Neural crest cell (in vitro differentiated cells): ENCODE measurements around the gene CCNK. TPM values are rescaled to one million over a fixed set of nuclear protein-coding genes. Genes with fewer than 3 reads are reported as not detected.

ENCODE experiments used
- DNase-seq: peaks from one replicate; pipeline ENCODE4 v3.0.0; 2021; ENCODE audit warnings: low read depth, mixed read lengths, low spot score
- H3K27ac Mint-ChIP-seq: one replicate; pipeline ENCODE4 v1.8.0; 2021; ENCODE audit warnings: mild to moderate bottlenecking, mixed read lengths; ENCODE audit not compliant: unreplicated experiment
- H3K27me3 Mint-ChIP-seq: 2 replicates; pipeline ENCODE4 v1.8.0; 2021; ENCODE audit warnings: low read depth, mild to moderate bottlenecking, mixed read lengths
- H3K36me3 Mint-ChIP-seq: 2 replicates; pipeline ENCODE4 v1.8.0; 2021; ENCODE audit warnings: low read depth, mild to moderate bottlenecking, mixed read lengths
- H3K4me1 Mint-ChIP-seq: 2 replicates; pipeline ENCODE4 v1.8.0; 2021; ENCODE audit warnings: mixed read lengths
- H3K4me3 Mint-ChIP-seq: one replicate; pipeline ENCODE4 v1.8.0; 2021; ENCODE audit warnings: mild to moderate bottlenecking, mixed read lengths
- H3K9me3 Mint-ChIP-seq: 2 replicates; pipeline ENCODE4 v1.8.0; 2021; ENCODE audit warnings: mixed read lengths
- CTCF ChIP-seq: fragments of 200-600 bp; sonication (generic); conservative IDR thresholded peaks from 2 replicates; pipeline ENCODE4 v1.5.0; 2021; ENCODE audit warnings: antibody characterized with exemption, mild to moderate bottlenecking
- total RNA-seq: library from RNA; stranded (reverse); gene quantifications from 2 replicates; pipeline ENCODE4 v1.2.1, GENCODE V29; 2021

Gene CCNK
- total RNA-seq, 1 donor from 2014 or later: 69.6 TPM

DNA sequence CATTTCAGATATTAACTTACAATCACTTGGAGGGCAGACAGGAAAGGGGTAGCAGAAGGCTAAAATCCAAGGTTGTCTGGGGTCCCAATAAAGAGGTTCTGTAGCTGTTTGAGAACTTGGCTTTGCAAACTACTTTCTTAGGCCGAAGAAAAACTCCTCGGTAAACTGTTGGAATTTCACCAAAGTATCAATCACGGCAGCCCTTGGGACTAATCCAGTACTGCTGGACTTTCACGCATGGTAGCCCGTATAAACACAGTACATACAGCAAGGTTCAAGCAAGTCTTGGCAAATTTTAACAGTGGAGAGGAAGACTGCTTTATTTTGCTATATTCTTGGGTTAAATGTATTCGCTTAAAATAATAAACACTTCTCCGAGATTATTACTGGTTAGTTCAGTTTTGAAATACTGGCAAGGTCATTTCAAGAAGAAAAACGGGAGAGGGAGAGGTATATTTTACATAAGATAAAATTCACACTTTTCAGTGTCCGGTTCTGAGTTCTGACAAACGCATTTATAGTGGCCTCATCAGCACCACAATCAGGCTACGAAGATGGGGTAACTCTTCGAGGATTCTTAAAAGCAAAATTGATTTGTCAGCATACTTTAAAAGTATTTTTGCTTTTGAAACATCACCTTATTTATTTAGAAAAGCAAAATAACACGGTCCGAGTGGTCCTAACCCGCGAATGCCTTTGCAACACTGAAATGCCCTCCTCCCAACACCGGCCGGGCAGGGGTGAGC, 1.9 kb upstream of the CCNK start:
- Mint-ChIP-seq H3K4me3 (peak overlapping the region; percentile 94), H3K9me3 (no peaks in the 10 kb centered on the region), H3K27ac (no peak overlapping the region), H3K36me3 (no peaks in the 10 kb centered on the region), H3K27me3 (no peaks in the 10 kb centered on the region), H3K4me1 (peaks cover 43% of the 10 kb centered on the region)
- DNase-seq: no peak
- no peak for TF ChIP-seq CTCF

DNA sequence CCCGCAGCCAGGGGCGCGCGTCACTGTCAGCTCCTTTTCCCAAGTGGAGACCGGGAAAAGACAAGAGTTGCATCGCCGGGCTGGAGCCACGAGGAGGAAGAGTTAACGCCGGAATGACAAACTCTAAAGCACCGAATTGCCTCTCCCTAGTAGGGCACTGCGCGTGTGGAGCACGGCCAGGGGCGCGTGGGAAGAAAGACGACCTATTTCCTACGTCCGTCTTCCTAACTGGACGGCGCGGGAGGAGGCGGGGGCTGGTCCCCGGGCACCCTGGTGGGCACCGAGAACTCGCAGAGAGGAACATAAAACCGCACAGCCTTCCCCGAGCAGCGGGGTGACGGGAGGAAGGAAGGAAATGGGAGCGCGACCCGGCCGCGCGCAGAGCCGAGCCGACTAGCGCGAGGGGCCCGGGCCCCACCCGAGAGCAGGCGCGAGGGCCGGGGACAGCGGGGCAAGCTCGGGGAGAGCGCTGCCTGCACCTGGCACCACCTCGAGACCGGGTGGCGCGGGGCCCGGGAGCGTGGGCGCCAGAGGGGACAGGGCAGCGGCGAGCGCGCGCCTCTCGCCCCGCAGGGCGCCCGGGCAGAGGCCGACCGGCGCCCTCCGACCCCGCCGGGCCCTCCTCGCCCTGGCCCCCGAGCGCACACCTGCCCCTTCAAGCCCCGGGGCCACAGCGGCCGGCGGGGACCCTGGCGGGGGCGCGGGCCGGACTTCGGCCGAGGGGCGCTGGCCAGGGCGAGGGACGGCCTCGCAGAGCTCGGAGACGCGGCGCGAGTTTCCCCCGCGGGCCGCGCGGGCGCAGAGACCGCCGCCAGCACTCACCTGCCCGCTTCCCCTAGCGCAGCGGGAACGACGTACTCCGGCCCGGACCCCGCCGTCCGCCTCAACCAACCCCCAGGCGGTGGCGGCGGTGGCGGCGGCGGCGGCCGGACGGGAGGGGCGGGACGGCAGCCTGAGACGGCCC, 1.0 kb upstream of the CCNK start, which contains the start of gene SETD3:
Gene SETD3 (minus strand): TSS at position 954 of the 964 bp plus-strand sequence. CDS start 15,054 bp downstream, outside the sequence.
- Mint-ChIP-seq H3K36me3 (no peaks in the 10 kb centered on the region), H3K27me3 (no peaks in the 10 kb centered on the region), H3K9me3 (no peaks in the 10 kb centered on the region)

GRCh38 chr14:99481745-99482099, 513 bp downstream of the CCNK start:
- peak; percentile 18 for TF ChIP-seq CTCF
- H3K27ac Mint-ChIP-seq: peak overlapping the region; percentile 99
- no peak for DNase-seq
- peaks cover 34% of the 10 kb centered on the region for H3K4me1 Mint-ChIP-seq
- peak overlapping the region; percentile 100 for H3K4me3 Mint-ChIP-seq
- H3K36me3 Mint-ChIP-seq: no peaks in the 10 kb centered on the region
- H3K9me3 Mint-ChIP-seq: no peaks in the 10 kb centered on the region
- H3K27me3 Mint-ChIP-seq: no peaks in the 10 kb centered on the region

More for the DNA sequence above, 1.0 kb upstream of the CCNK start, which contains the start of gene SETD3:
- peaks cover 41% of the 10 kb centered on the region for H3K4me1 Mint-ChIP-seq
- DNase-seq: peak; percentile 27
- peak within 1 kb of the TSS; percentile 99 for H3K27ac Mint-ChIP-seq
- TF ChIP-seq CTCF: peak; percentile 21
- H3K4me3 Mint-ChIP-seq: peak within 1 kb of the TSS; percentile 100

GRCh38 chr14:99484106-99484505, 2.9 kb downstream of the CCNK start:
- H3K27ac Mint-ChIP-seq: no peak overlapping the region
- peaks cover 24% of the 10 kb centered on the region for H3K4me1 Mint-ChIP-seq
- no peaks in the 10 kb centered on the region for H3K27me3 Mint-ChIP-seq
- peak overlapping the region; percentile 33 for H3K4me3 Mint-ChIP-seq
- TF ChIP-seq CTCF: no peak
- H3K9me3 Mint-ChIP-seq: no peaks in the 10 kb centered on the region
- no peak for DNase-seq
- H3K36me3 Mint-ChIP-seq: no peaks in the 10 kb centered on the region

- Mint-ChIP-seq H3K9me3 (no peaks in the 10 kb centered on the region), H3K36me3 (peaks cover 9% of the 10 kb centered on the region), H3K4me1 (no peaks in the 10 kb centered on the region), H3K27me3 (no peaks in the 10 kb centered on the region), H3K4me3 (no peak overlapping the region), H3K27ac (no peak overlapping the region)
- TF ChIP-seq CTCF: no peak
- DNase-seq: no peak
These were observed 16.1 kb downstream of the CCNK start for GRCh38 chr14:99497341-99497740.
